H1 (cell line): ENCODE measurements around the gene SCNN1G. TPM values are rescaled to one million over a fixed set of nuclear protein-coding genes. Genes with fewer than 3 reads are reported as not detected.

Experiments
- CTCF ChIA-PET: fragments of 300-600 bp; sonication (Branson Sonifier 250); formaldehyde crosslinking; loops from one replicate; lab custom pipeline; 2021; ENCODE audit not compliant: partially characterized antibody; lab: Charles Lee
- POLR2A ChIA-PET: fragments of 300-600 bp; sonication (Branson Sonifier 250); formaldehyde crosslinking; loops from one replicate; lab custom pipeline; 2021; ENCODE audit warnings: inconsistent platforms; ENCODE audit not compliant: partially characterized antibody; lab: Charles Lee
- DNase-seq, 2 experiments: peaks; one replicate each; pipeline versions ENCODE4 v3.0.0 to v3.0.0-alpha.2; 2010 to 2022; ENCODE audit warnings: low spot score in 2 of 2, low read depth in 1 of 2, mixed read lengths in 1 of 2
- FAIRE-seq: peaks from 2 replicates; lab custom pipeline; 2011; peaks lifted over from hg19 to GRCh38; lab: Jason Lieb, UNC
- H2AFZ ChIP-seq: 2 replicates; pipeline ENCODE4 v1.8.1; 2012; ENCODE audit warnings: low read length, inconsistent platforms
- H2AK5ac ChIP-seq: 2 replicates; pipeline ENCODE4 v1.6.1; 2013; ENCODE audit warnings: low read depth, low read length
- H2BK120ac ChIP-seq: replicated peaks from 2 replicates; pipeline ENCODE3; 2013; ENCODE audit warnings: low read depth, low read length, inconsistent platforms
- H2BK12ac ChIP-seq: 2 replicates; pipeline ENCODE4 v1.6.1; 2013; ENCODE audit warnings: low read depth, low read length
- H2BK15ac ChIP-seq: 2 replicates; pipeline ENCODE4 v1.6.1; 2013; ENCODE audit warnings: low read length
- H2BK20ac ChIP-seq: 2 replicates; pipeline ENCODE4 v1.6.1; 2013; ENCODE audit warnings: low read length
- H2BK5ac ChIP-seq: 2 replicates; pipeline ENCODE4 v1.6.1; 2013; ENCODE audit warnings: low read depth, low read length
- H3K14ac ChIP-seq: 2 replicates; pipeline ENCODE4 v1.6.1; 2013; ENCODE audit warnings: inconsistent platforms; ENCODE audit not compliant: insufficient read length
- H3K18ac ChIP-seq: 2 replicates; pipeline ENCODE4 v1.6.1; 2013; ENCODE audit warnings: low read length; ENCODE audit errors: extremely low read depth
- H3K23ac ChIP-seq: 2 replicates; pipeline ENCODE4 v1.6.1; 2013; ENCODE audit warnings: inconsistent platforms; ENCODE audit not compliant: insufficient read length
- H3K23me2 ChIP-seq: 2 replicates; pipeline ENCODE4 v1.6.1; 2013; ENCODE audit warnings: low read depth, low read length
- H3K27ac ChIP-seq: 2 replicates; pipeline ENCODE4 v1.6.1; 2011; ENCODE audit warnings: low read depth, low read length, inconsistent platforms
- H3K27me3 ChIP-seq, 4 experiments: replicated peaks in 1 of 4; 1 replicate in 1 of 4; 2 replicates in 3 of 4; pipeline versions ENCODE4 v1.6.1 to v1.8.1; 2011 to 2013; ENCODE audit warnings: low read length in 3 of 4, mild to moderate bottlenecking in 3 of 4, inconsistent platforms in 2 of 4, mixed read lengths in 2 of 4, moderate library complexity in 1 of 4; ENCODE audit not compliant: control insufficient read depth in 3 of 4, insufficient read depth in 3 of 4; ENCODE audit errors: extremely low read depth in 1 of 4
- H3K36me3 ChIP-seq, 4 experiments: 2 replicates each; pipeline versions ENCODE4 v1.6.1 to v1.8.1; 2011 to 2013; ENCODE audit warnings: mild to moderate bottlenecking in 4 of 4, low read length in 3 of 4, moderate library complexity in 2 of 4, control low read depth in 1 of 4, inconsistent platforms in 1 of 4; ENCODE audit not compliant: insufficient read depth in 4 of 4, control insufficient read depth in 2 of 4
- H3K4ac ChIP-seq: replicated peaks from 2 replicates; pipeline ENCODE3; 2013; ENCODE audit warnings: low read length, low read depth, mixed read lengths, inconsistent platforms; ENCODE audit not compliant: insufficient read length
- H3K4me1 ChIP-seq, 4 experiments: replicated peaks in 1 of 4; 1 replicate in 1 of 4; 2 replicates in 3 of 4; pipeline versions ENCODE4 v1.6.1 to v1.8.1; 2011 to 2013; ENCODE audit warnings: low read length in 3 of 4, inconsistent platforms in 2 of 4, mixed read lengths in 1 of 4; ENCODE audit not compliant: insufficient read depth in 4 of 4, control insufficient read depth in 3 of 4
- H3K4me2 ChIP-seq, 2 experiments: 2 replicates each; pipeline versions ENCODE4 v1.6.1 to v1.8.1; 2011 to 2013; ENCODE audit warnings: low read depth in 2 of 2, low read length in 2 of 2, control low read depth in 1 of 2, inconsistent platforms in 1 of 2, mild to moderate bottlenecking in 1 of 2; ENCODE audit not compliant: insufficient read depth in 1 of 2
- H3K4me3 ChIP-seq, 4 experiments: fragments of 200-600, 300-600 bp in 1 of 4; sonication (generic), shearing (Covaris generic), sonication (Bioruptor Twin) in 1 of 4; 2 replicates each; pipeline versions ENCODE4 v1.5.1 to v1.8.1; 2011 to 2016; ENCODE audit warnings: low read length in 4 of 4, low read depth in 3 of 4, control low read depth in 2 of 4, inconsistent platforms in 2 of 4, mild to moderate bottlenecking in 2 of 4, mixed read lengths in 1 of 4, moderate library complexity in 1 of 4; ENCODE audit not compliant: insufficient read depth in 2 of 4; ENCODE audit errors: extremely low read depth in 1 of 4
- H3K56ac ChIP-seq: replicated peaks from 2 replicates; pipeline ENCODE3; 2013; ENCODE audit warnings: low read depth, mild to moderate bottlenecking, mixed read lengths, low read length, inconsistent platforms; ENCODE audit not compliant: insufficient read length
- H3K79me1 ChIP-seq: 2 replicates; pipeline ENCODE4 v1.6.1; 2013; ENCODE audit warnings: low read depth, low read length, control low read depth
- H3K79me2 ChIP-seq, 2 experiments: 2 replicates each; pipeline versions ENCODE4 v1.6.1 to v1.8.1; 2012 to 2013; ENCODE audit warnings: low read length in 2 of 2, mild to moderate bottlenecking in 2 of 2, inconsistent platforms in 1 of 2; ENCODE audit not compliant: insufficient read depth in 2 of 2, control insufficient read depth in 1 of 2
- H3K9ac ChIP-seq, 4 experiments: replicated peaks in 1 of 4; 1 replicate in 1 of 4; 2 replicates in 3 of 4; pipeline versions ENCODE4 v1.6.1 to v1.8.1; 2011 to 2013; ENCODE audit warnings: low read depth in 3 of 4, low read length in 3 of 4, control low read depth in 2 of 4, mild to moderate bottlenecking in 2 of 4, moderate library complexity in 2 of 4, inconsistent platforms in 1 of 4; ENCODE audit errors: extremely low read depth in 1 of 4
- H3K9me3 ChIP-seq, 2 experiments: 2 replicates each; pipeline versions ENCODE4 v1.6.1 to v1.8.1; 2012 to 2013; ENCODE audit warnings: mild to moderate bottlenecking in 2 of 2, moderate library complexity in 2 of 2, control low read depth in 1 of 2, inconsistent platforms in 1 of 2, low read depth in 1 of 2, low read length in 1 of 2, mixed read lengths in 1 of 2; ENCODE audit not compliant: insufficient read depth in 2 of 2
- H4K20me1 ChIP-seq, 2 experiments: replicated peaks in 1 of 2; 2 replicates each; pipeline versions ENCODE3 to v1.8.1; 2011 to 2013; ENCODE audit warnings: inconsistent platforms in 2 of 2, low read length in 2 of 2, mild to moderate bottlenecking in 1 of 2; ENCODE audit not compliant: insufficient read depth in 2 of 2, control insufficient read depth in 1 of 2
- H4K5ac ChIP-seq: 2 replicates; pipeline ENCODE4 v1.6.1; 2013; ENCODE audit warnings: low read length, low read depth, mixed read lengths, inconsistent platforms; ENCODE audit not compliant: insufficient read length
- H4K8ac ChIP-seq: 2 replicates; pipeline ENCODE4 v1.8.0; 2013; ENCODE audit warnings: mild to moderate bottlenecking, moderate library complexity, low read length, inconsistent platforms; ENCODE audit not compliant: insufficient read depth; ENCODE audit errors: extremely low read depth
- H4K91ac ChIP-seq: replicated peaks from 2 replicates; pipeline ENCODE3; 2013; ENCODE audit warnings: low read length, mixed read lengths, inconsistent platforms; ENCODE audit not compliant: insufficient read length
- KDM4A ChIP-seq: IDR thresholded peaks from one replicate; pipeline ENCODE4 v1.7.1; 2012; ENCODE audit warnings: low read depth, mild to moderate bottlenecking, moderate library complexity, low read length, inconsistent platforms; ENCODE audit not compliant: severe bottlenecking
- NRF1 ChIP-seq: IDR thresholded peaks from 2 replicates; pipeline ENCODE4 v1.6.1; 2011; ENCODE audit warnings: mild to moderate bottlenecking, low read depth, low read length, improper control_type of control experiment
- POLR2AphosphoS5 ChIP-seq: IDR thresholded peaks from 2 replicates; pipeline ENCODE4 v1.6.1; 2011; ENCODE audit warnings: low read depth, low read length
- RAD21 ChIP-seq, 2 experiments: IDR thresholded peaks in 1 of 2; conservative IDR thresholded peaks in 1 of 2; 2 replicates each; pipeline ENCODE4 v1.6.1; 2011; ENCODE audit warnings: low read depth in 2 of 2, low read length in 2 of 2, improper control_type of control experiment in 1 of 2, inconsistent platforms in 1 of 2, mild to moderate bottlenecking in 1 of 2, moderate library complexity in 1 of 2
- polyA plus RNA-seq, 7 experiments: library from polyadenylated mRNA; depleted of rRNA in 3 of 7; stranded (reverse) in 5 of 7; unstranded in 2 of 7; fragments of >200 nt in 5 of 7; fragments of 200-250 nt in 2 of 7; gene quantifications; 1 replicate in 5 of 7; 2 replicates in 1 of 7; 4 replicates in 1 of 7; pipeline versions ENCODE4 v1.2.1 to v1.2.3, GENCODE V29; 2011 to 2013; ENCODE audit warnings: missing spikeins in 2 of 7, mixed read lengths in 2 of 7
- total RNA-seq: library from RNA; stranded (reverse); fragmentation: NEBNext Ultra II Directional; extraction: Animal tissue kit (Norgen Biotek cat#: 25700); gene quantifications from 2 replicates; pipeline ENCODE4 v1.2.1, GENCODE V29; 2021
- TF ChIP-seq, protein P1 (sequence below), 3 experiments: IDR thresholded peaks; 1 replicate in 2 of 3; 2 replicates in 1 of 3; pipeline versions ENCODE4 v1.5.1 to v1.6.1; 2011; ENCODE audit warnings: low read length in 3 of 3, mild to moderate bottlenecking in 3 of 3, inconsistent platforms in 2 of 3, low read depth in 1 of 3, moderate library complexity in 1 of 3; ENCODE audit not compliant: insufficient read depth in 1 of 3; ENCODE audit errors: control extremely low read depth in 1 of 3

SCNN1G gene
- total and polyA plus RNA-seq, 2 of the 8 experiments (the other 6 are each of a cell fraction or from before 2014, with no cell fraction given) = 0.73 to 1.1 TPM

- H2BK15ac ChIP-seq = no peak overlapping the region
- H3K4me2 ChIP-seq = no peak overlapping the region
- no peak overlapping the region for H4K8ac ChIP-seq
- H2BK12ac ChIP-seq = no peak overlapping the region
- DNase-seq = no peak
- H3K4me3 ChIP-seq = no peak overlapping the region
- H3K9ac ChIP-seq = no peak overlapping the region
- no peak overlapping the region for H3K4ac ChIP-seq
- CTCF ChIA-PET = interaction anchor here (0.8 to 2.7 kb wide), 4 partner anchors 9 to 61 kb away, joined by 3 to 10 read pairs (median 4); no protein-coding TSS in a partner anchor
- H3K79me2 ChIP-seq = no peaks in the 10 kb centered on the region
- no peak overlapping the region for H2AK5ac ChIP-seq
- H3K23ac ChIP-seq = no peak overlapping the region
- no peak overlapping the region for H2BK5ac ChIP-seq
- H3K56ac ChIP-seq = no peak overlapping the region
- no peak overlapping the region for H2BK120ac ChIP-seq
- TF ChIP-seq, protein P1, sequence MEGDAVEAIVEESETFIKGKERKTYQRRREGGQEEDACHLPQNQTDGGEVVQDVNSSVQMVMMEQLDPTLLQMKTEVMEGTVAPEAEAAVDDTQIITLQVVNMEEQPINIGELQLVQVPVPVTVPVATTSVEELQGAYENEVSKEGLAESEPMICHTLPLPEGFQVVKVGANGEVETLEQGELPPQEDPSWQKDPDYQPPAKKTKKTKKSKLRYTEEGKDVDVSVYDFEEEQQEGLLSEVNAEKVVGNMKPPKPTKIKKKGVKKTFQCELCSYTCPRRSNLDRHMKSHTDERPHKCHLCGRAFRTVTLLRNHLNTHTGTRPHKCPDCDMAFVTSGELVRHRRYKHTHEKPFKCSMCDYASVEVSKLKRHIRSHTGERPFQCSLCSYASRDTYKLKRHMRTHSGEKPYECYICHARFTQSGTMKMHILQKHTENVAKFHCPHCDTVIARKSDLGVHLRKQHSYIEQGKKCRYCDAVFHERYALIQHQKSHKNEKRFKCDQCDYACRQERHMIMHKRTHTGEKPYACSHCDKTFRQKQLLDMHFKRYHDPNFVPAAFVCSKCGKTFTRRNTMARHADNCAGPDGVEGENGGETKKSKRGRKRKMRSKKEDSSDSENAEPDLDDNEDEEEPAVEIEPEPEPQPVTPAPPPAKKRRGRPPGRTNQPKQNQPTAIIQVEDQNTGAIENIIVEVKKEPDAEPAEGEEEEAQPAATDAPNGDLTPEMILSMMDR (IDR thresholded peaks at IDR 0.05; ENCODE audit: control extremely low read depth in 1 of 3, insufficient read depth in 1 of 3, low read depth in 1 of 3, low read length in 3 of 3) = peak; percentile 9 to 33 (median 26)
- TF ChIP-seq RAD21 (IDR thresholded peaks at IDR 0.05 in 1 of 2, conservative IDR thresholded peaks at IDR 0.05 in 1 of 2; ENCODE audit: low read depth in 2 of 2, low read length in 2 of 2) = peak; percentile 33 to 50; a peak in 3 of 4 replicates
- TF ChIP-seq NRF1 = no peak
- TF ChIP-seq POLR2AphosphoS5 = no peak
- no peak for TF ChIP-seq KDM4A
- TF ChIP-seq, all 59 proteins: peak for 2
- H3K9me3 ChIP-seq = no peaks in the 10 kb centered on the region
- H3K27me3 ChIP-seq = no peaks in the 10 kb centered on the region
- H4K91ac ChIP-seq = no peak overlapping the region
- POLR2A ChIA-PET = interaction anchor here (1.0 kb wide), 1 partner anchor 155 kb away, joined by 4 read pairs; no protein-coding TSS in a partner anchor
- no peaks in the 10 kb centered on the region for H4K20me1 ChIP-seq
- H2BK20ac ChIP-seq = no peak overlapping the region
- H3K27ac ChIP-seq = no peak overlapping the region
- no peak for FAIRE-seq
- H3K18ac ChIP-seq = no peak overlapping the region
- H4K5ac ChIP-seq = no peak overlapping the region
- H3K79me1 ChIP-seq = no peaks in the 10 kb centered on the region
- H3K23me2 ChIP-seq = no peaks in the 10 kb centered on the region; the same call in 1 of the 2 replicates
- H3K14ac ChIP-seq = no peak overlapping the region
- no peaks in the 10 kb centered on the region for H3K36me3 ChIP-seq
- no peaks in the 10 kb centered on the region for H3K4me1 ChIP-seq
- H2AFZ ChIP-seq = no peak overlapping the region
Measured at GRCh38 chr16:23244122-23244521, 61.6 kb downstream of the SCNN1G start.
